ENCODE data around the gene FAM181A. TPM values are rescaled to one million over a fixed set of nuclear protein-coding genes. Genes with fewer than 3 reads are reported as not detected.

FAM181A gene
- total RNA-seq, 2 donors from 2014 or later, result not detected

DNA sequence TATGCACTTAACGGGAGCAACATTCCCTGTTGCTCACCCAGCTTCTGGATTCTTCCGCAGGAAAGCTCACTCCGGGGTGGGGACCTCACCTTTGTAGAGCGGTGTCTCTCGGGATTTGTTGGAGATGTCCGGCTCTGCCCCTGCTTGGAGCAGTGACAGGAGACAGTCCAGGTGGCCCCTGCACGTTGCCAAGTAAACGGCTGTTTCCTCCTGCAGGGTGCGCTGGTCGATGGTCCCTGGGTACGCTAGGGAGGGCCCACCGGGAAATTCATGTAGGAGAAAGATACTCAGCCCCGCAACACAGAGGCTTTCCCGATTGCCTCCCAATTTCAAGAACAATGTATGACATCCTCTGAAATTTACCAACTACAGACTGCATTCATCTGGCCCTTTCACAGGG is 26.1 kb downstream of the FAM181A start:
- intact Hi-C loops (cut with DNase I), result no loop called here
- 55 to 67% methylated on average over 9 to 14 of the region's 14 CpGs for WGBS, 2 donors

DNA sequence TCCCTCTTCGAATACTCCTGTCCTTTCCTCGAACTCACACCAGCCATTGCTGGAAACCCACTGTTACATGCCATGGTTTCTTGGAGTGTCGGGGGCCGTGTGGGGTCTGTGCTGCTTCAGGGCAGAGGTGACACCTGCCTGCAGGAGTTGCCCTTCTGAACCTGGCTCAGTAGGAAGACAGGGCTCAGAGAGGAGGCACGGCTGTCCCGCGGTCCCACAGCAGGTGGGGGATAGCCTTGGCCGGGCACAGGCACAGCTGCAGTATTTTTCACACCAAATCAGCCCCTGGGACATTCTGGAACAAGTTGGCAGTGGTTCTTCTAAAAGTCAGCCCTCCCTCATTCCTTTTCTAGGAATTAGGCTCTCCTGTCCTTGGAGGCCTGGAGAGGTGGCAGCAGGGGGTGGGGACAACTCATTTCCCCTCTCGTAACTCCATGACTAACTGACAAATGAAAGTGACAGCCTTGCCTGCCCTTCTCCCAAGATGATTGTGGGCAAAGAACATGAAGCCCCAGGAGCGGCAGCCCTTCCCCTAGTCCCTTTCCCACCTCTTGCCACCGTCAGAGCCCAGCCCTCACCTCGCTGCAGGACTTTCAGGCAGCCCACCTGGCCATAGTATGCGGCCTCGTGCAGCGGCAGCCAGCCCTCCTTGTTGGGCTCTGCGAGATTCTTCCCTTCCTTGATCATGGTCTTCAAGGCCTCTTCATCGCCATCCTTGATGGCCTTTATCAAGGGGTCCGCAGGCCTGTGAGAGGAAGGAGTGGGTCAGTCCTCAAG is 26.8 kb downstream of the FAM181A start:
- intact Hi-C loops (cut with DNase I), result no loop called here
- Histone ChIP-seq H3K4me3 (no peak overlapping the region), H3K27ac (no peak overlapping the region), H3K9me3 (no peaks in the 10 kb centered on the region), H3K4me1 (peaks cover 24% of the 10 kb centered on the region), H3K36me3 (replicated peaks in 1 of 2; ENCODE audit: insufficient read depth in 1 of 2, low read depth in 2 of 2) (no peaks in the 10 kb centered on the region), H3K27me3 (no peaks in the 10 kb centered on the region)
- no peak for TF ChIP-seq POLR2A (IDR thresholded peaks at IDR 0.05)
- TF ChIP-seq, protein P1, sequence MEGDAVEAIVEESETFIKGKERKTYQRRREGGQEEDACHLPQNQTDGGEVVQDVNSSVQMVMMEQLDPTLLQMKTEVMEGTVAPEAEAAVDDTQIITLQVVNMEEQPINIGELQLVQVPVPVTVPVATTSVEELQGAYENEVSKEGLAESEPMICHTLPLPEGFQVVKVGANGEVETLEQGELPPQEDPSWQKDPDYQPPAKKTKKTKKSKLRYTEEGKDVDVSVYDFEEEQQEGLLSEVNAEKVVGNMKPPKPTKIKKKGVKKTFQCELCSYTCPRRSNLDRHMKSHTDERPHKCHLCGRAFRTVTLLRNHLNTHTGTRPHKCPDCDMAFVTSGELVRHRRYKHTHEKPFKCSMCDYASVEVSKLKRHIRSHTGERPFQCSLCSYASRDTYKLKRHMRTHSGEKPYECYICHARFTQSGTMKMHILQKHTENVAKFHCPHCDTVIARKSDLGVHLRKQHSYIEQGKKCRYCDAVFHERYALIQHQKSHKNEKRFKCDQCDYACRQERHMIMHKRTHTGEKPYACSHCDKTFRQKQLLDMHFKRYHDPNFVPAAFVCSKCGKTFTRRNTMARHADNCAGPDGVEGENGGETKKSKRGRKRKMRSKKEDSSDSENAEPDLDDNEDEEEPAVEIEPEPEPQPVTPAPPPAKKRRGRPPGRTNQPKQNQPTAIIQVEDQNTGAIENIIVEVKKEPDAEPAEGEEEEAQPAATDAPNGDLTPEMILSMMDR (IDR thresholded peaks at IDR 0.05), result no peak
- no peak for DNase-seq
- 70 to 80% methylated on average over 14 to 18 of the region's 18 CpGs for WGBS, 2 donors
- ATAC-seq, result no peak

More for the DNA sequence above, 26.1 kb downstream of the FAM181A start:
- no peak overlapping the region for H3K27ac ChIP-seq
- DNase-seq (no peak), ATAC-seq (no peak)
- H3K36me3 ChIP-seq (replicated peaks in 1 of 2; ENCODE audit: insufficient read depth in 1 of 2, low read depth in 2 of 2), result no peaks in the 10 kb centered on the region
- TF ChIP-seq POLR2A (IDR thresholded peaks at IDR 0.05), result no peak
- TF ChIP-seq, protein P1 (IDR thresholded peaks at IDR 0.05), result no peak
- H3K4me1 ChIP-seq, result peaks cover 20% of the 10 kb centered on the region
- H3K27me3 ChIP-seq, result no peaks in the 10 kb centered on the region
- H3K9me3 ChIP-seq, result no peaks in the 10 kb centered on the region
- no peak overlapping the region for H3K4me3 ChIP-seq

DNA sequence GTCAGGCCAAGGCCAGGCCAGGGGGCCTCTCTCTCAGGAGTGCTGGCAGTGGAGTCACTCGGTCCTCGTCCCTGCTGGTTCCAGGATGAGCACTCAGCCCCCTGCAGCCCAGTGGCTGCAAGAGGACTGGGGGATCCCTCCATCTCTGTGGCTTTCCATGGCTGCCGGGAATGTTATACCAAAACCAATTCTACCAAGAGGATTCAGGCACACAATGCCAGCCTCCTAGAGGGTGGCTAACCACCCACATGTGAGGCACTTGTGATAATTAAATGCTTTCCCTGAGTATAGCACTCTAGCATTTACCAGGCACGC is 27.3 kb downstream of the FAM181A start:
- Histone ChIP-seq H3K4me3 (no peak overlapping the region), H3K27ac (no peak overlapping the region)
- intact Hi-C loops (cut with DNase I), result no loop called here

DNA sequence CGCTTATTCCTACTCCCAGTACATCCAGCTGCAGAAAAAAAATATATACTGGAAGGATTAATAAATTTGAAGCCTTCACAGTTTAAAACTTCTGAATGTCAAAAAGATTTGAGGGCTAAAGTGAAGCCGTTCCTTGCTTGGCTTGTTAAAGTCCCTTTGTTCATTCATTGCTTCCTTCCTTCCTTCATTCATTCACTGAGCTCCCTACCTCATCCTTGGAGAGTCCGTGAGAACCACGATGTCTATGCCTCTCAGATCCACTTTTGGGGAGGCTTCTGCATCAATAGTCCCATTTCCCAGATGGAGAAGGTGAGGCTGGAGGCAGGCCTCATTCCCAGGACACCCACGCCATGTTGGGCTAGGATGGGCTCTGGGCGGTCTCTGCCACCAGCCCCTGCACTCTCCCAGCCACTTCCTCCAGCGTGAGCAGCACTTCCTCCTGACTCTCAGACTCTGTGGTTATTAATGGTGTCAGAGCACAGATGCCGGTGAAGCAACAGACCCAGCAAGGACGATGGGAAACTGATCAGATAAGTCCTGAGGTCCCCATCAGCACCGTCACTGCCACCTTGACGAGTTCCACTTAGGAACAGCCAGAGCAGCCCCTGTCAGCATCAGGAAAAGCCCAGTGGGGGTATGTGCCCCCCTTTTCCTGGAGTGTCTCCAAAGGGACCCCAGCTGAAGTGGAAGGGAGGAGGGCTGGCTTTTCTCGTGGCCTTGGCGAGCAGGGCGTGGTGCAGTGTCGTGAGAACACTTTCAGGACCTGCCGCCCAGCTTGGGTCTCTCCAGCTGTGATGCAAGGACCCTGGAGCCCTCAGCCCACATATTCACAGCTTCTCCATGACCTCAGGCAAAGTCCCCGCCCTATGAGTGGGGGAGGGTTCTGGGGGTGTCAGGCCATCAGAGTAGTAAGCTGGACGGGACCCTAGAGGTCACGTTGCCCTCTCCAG is 28.0 kb downstream of the FAM181A start:
- no peaks in the 10 kb centered on the region for H3K9me3 ChIP-seq
- no peak for ATAC-seq
- intact Hi-C loops (cut with DNase I), result no loop called here
- peaks cover 29% of the 10 kb centered on the region for H3K4me1 ChIP-seq
- DNase-seq, result peak in 1 of 4 donors; percentile 54
- no peaks in the 10 kb centered on the region for H3K36me3 ChIP-seq (replicated peaks in 1 of 2; ENCODE audit: insufficient read depth in 1 of 2, low read depth in 2 of 2)
- WGBS, 2 donors, result 47 to 65% methylated on average over 13 to 19 of the region's 19 CpGs
- H3K27me3 ChIP-seq, result no peaks in the 10 kb centered on the region
- TF ChIP-seq POLR2A (IDR thresholded peaks at IDR 0.05), result no peak
- TF ChIP-seq, protein P1 (IDR thresholded peaks at IDR 0.05), result no peak
- H3K27ac ChIP-seq, result no peak overlapping the region
- H3K4me3 ChIP-seq, result no peak overlapping the region

More for the DNA sequence above, 27.3 kb downstream of the FAM181A start:
- ATAC-seq (no peak), DNase-seq (no peak)
- peaks cover 29% of the 10 kb centered on the region for H3K4me1 ChIP-seq
- TF ChIP-seq, protein P1 (IDR thresholded peaks at IDR 0.05), result no peak
- no peak for TF ChIP-seq POLR2A (IDR thresholded peaks at IDR 0.05)
- H3K9me3 ChIP-seq, result no peaks in the 10 kb centered on the region
- WGBS, 2 donors, result 83 to 89% methylated on average over 4 of the region's 4 CpGs
- no peaks in the 10 kb centered on the region for H3K36me3 ChIP-seq (replicated peaks in 1 of 2; ENCODE audit: insufficient read depth in 1 of 2, low read depth in 2 of 2)
- no peaks in the 10 kb centered on the region for H3K27me3 ChIP-seq

Data from body of pancreas (tissue), 4 donors.